Measurements from ENCODE around the gene TREM1.
"Not testable (repeated sequence)": the region's sequence is repeated elsewhere in the genome, so short reads cannot be mapped to it uniquely, and the experiment has no call there.

TREM1 gene

DNA sequence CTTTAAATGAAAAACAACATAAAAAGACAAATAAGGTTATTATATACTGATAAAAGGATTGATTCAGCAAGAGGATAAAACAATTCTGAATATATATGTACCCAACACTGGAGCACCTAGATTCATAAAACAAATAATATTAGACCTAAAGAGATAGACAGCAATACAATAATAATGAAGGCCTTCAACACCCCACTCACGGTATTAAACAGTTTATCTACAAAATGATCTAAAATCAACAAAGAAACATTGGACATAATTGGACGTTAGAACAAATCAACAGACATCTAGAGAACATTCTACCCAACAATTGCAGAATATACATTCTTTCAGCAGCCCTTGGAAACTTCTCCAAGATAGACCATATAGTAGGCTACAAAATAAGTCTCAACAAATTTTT, 24.1 kb downstream of the TREM1 start:
- no peak for DNase-seq (ENCODE audit: low spot score)
- peaks cover 34% of the 10 kb centered on the region for H3K9me3 Mint-ChIP-seq
- H3K4me1 Mint-ChIP-seq (ENCODE audit: low read depth): no peaks in the 10 kb centered on the region
- H3K36me3 Mint-ChIP-seq (ENCODE audit: low read depth): no peaks in the 10 kb centered on the region
- peaks cover 19% of the 10 kb centered on the region for H3K27me3 Mint-ChIP-seq (ENCODE audit: low read depth)
- H3K4me3 Mint-ChIP-seq: no peak overlapping the region
- H3K27ac Mint-ChIP-seq: no peak overlapping the region

DNA sequence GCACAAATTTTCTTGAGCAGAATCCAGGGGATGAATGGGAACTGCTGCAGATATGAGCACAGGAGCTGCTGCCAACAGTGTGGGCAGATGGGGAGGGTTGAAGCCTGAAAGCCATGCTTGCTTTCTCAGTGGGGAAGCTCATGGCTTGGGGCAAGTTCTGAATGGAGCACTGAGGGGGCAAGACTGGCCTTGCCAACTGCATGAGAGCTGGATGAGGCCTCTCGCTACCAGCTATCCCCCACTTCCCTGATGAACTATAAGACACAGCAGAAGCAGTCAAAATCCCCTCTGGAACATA, 28.3 kb downstream of the TREM1 start:
- H3K4me3 Mint-ChIP-seq: no peak overlapping the region
- no peak for DNase-seq (ENCODE audit: low spot score)
- no peaks in the 10 kb centered on the region for H3K36me3 Mint-ChIP-seq (ENCODE audit: low read depth)
- peaks cover 5% of the 10 kb centered on the region for H3K4me1 Mint-ChIP-seq (ENCODE audit: low read depth)
- peaks cover 27% of the 10 kb centered on the region for H3K9me3 Mint-ChIP-seq
- H3K27ac Mint-ChIP-seq: no peak overlapping the region
- peaks cover 11% of the 10 kb centered on the region for H3K27me3 Mint-ChIP-seq (ENCODE audit: low read depth)

DNA sequence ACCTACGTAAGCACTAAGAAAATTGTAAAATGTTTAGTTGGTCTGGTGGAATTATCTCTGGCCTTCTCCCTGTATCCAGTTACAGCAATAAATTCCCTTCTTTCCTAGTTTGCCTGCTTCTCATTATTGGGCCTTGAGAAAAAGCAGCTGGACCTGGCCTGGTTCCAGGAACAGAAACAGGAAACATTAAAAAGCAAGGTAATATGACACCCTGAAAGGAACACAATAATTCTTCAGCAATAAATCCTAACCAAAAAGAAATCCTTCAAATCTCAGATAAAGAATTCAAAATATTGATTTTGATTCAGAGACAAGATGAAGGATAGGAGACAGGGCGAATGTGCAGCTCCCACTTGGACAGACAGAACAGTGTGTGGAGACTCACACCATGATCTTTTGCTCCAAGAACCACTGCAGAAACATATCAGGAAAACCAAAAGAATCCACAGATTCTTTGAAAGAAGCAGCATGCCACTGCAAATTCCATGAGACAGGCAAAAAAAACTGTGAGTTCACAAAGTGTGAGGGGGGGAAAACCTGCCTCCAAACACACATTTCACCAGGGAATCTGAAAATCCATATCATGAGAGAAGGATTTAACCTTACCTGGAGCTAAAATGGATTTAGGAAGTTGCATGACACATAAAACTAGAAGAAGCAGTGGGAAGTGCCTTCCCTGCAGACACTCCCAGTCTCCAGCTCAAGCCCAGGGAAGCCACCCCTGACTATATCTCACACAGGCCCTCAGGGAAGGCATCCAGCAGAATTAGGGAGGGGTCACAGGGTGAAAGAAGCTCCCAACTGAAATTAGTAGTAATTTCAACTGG, 28.9 kb downstream of the TREM1 start:
- H3K9me3 Mint-ChIP-seq: peaks cover 24% of the 10 kb centered on the region
- no peak overlapping the region for H3K4me3 Mint-ChIP-seq
- no peak overlapping the region for H3K27ac Mint-ChIP-seq
- H3K36me3 Mint-ChIP-seq (ENCODE audit: low read depth): no peaks in the 10 kb centered on the region
- peaks cover 12% of the 10 kb centered on the region for H3K27me3 Mint-ChIP-seq (ENCODE audit: low read depth)
- DNase-seq (ENCODE audit: low spot score): no peak
- H3K4me1 Mint-ChIP-seq (ENCODE audit: low read depth): peaks cover 5% of the 10 kb centered on the region

DNA sequence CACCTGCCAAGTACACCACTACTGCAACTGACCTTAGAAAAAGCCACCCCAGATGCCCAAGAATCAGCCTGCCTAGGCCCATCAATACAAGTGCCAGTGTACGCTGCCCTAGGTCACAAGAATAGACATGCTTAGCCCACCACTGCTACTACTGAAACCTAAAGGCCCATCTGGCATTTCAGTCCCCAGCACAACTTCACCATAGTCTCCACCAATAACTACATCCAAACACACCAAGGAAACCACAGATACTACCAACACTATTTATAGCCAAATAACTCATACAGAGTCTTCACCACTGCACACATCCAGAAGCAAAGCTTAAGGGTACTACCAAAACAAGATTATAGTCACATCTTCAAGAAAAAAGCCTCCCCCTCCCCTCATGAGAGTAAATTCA, 30.1 kb downstream of the TREM1 start:
- Mint-ChIP-seq H3K4me1 (ENCODE audit: low read depth) (peaks cover 5% of the 10 kb centered on the region), H3K9me3 (peaks cover 12% of the 10 kb centered on the region), H3K4me3 (no peak overlapping the region), H3K27ac (no peak overlapping the region), H3K36me3 (ENCODE audit: low read depth) (no peaks in the 10 kb centered on the region), H3K27me3 (ENCODE audit: low read depth) (peaks cover 16% of the 10 kb centered on the region)
- DNase-seq (ENCODE audit: low spot score): no peak

DNA sequence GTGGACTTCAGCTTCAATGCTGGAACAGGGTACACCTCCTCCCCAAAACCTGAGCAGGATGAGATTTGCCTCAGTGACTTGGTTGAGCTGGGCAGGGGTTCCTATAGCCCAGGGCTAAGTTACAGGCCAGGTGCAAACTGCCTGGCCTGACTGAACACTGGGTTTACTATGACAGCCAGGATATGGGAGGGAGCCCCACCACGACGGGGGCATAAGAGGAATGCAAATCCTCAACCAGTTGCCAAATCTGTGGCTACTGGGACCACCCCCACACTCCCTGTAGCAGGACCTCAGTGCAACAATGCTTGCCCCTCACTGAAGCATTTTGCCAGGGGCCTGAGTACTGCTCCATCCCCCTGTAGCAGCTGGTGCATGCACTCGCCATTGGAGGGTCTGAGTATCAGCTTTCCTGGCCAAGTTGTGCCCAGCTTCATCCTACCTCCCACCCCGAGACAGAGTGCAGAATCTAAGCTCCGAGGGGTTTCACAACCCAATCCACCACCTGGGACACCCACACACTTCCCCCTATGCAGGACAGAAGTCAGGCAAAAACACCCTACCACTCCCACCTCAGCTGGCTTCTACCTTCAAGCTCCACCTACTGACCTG, 30.7 kb downstream of the TREM1 start:
- H3K27me3 Mint-ChIP-seq (ENCODE audit: low read depth): peaks cover 16% of the 10 kb centered on the region

DNA sequence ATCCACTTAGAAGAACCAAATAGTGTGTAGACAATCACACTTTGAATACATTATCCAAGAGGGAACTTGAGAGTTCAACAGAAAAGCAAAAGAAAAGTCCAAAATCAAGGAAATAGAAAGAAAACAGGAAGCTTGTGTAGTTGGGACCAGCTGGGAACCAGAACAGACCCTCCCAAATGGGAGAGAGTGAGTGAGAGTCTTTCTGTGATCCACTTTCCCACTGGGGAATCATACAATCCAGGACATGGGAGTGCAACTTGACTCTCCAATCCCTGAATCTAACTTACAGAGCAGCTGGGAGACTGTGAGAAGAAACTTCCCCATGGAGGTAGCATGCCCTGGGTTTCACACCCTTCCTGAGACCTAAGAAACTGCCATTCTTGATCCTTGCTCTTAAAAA, 31.4 kb downstream of the TREM1 start:
- Mint-ChIP-seq H3K27ac (no peak overlapping the region), H3K9me3 (peaks cover 2% of the 10 kb centered on the region), H3K27me3 (ENCODE audit: low read depth) (peaks cover 16% of the 10 kb centered on the region), H3K36me3 (ENCODE audit: low read depth) (no peaks in the 10 kb centered on the region), H3K4me1 (ENCODE audit: low read depth) (peaks cover 5% of the 10 kb centered on the region), H3K4me3 (no peak overlapping the region)
- DNase-seq (ENCODE audit: low spot score): no peak

More for the DNA sequence above, 30.7 kb downstream of the TREM1 start:
- no peak for DNase-seq (ENCODE audit: low spot score)
- peaks cover 8% of the 10 kb centered on the region for H3K9me3 Mint-ChIP-seq
- peaks cover 5% of the 10 kb centered on the region for H3K4me1 Mint-ChIP-seq (ENCODE audit: low read depth)
- H3K36me3 Mint-ChIP-seq (ENCODE audit: low read depth): no peaks in the 10 kb centered on the region
- H3K27ac Mint-ChIP-seq: no peak overlapping the region
- H3K4me3 Mint-ChIP-seq: no peak overlapping the region

DNA sequence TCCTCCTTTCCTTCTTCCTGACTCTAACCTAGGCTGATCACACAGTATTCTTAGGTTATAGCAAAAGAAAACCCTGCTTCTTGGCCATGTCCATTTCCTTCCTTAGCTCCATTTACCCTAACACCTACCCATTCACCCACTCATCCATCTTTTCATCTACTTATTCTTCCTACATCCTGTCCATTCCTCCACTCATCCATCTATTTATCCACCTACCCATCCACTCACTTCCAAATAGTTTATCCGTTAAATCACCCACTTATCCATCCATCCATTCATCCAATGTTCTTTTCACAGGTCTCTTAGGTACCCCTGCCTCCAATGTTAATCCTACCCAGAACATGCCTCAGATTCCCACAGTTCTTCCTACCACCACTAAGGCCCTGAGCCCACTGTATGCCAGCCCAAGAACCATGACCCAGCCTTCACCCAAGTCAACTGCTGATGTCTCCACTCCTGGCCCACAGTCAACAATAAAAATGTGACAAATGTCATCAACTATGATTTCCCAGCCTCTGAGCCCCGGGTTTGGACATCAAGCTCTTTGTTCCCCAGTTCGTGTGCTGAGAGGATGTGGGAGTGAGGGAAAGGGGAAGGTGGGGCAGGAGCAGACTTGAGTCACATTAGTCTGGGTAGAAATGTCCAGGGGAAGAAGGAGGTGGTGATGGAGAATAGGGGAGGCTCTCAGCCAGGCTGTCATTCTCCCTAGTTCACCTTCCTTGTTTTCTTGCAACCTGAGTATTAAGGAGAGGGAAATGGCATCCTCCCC, 33.9 kb downstream of the TREM1 start:
- H3K27me3 Mint-ChIP-seq (ENCODE audit: low read depth): peaks cover 12% of the 10 kb centered on the region
- H3K36me3 Mint-ChIP-seq (ENCODE audit: low read depth): no peaks in the 10 kb centered on the region
- no peak overlapping the region for H3K27ac Mint-ChIP-seq
- H3K9me3 Mint-ChIP-seq: no peaks in the 10 kb centered on the region
- H3K4me3 Mint-ChIP-seq: no peak overlapping the region
- H3K4me1 Mint-ChIP-seq (ENCODE audit: low read depth): peaks cover 16% of the 10 kb centered on the region
- no peak for DNase-seq (ENCODE audit: low spot score)

DNA sequence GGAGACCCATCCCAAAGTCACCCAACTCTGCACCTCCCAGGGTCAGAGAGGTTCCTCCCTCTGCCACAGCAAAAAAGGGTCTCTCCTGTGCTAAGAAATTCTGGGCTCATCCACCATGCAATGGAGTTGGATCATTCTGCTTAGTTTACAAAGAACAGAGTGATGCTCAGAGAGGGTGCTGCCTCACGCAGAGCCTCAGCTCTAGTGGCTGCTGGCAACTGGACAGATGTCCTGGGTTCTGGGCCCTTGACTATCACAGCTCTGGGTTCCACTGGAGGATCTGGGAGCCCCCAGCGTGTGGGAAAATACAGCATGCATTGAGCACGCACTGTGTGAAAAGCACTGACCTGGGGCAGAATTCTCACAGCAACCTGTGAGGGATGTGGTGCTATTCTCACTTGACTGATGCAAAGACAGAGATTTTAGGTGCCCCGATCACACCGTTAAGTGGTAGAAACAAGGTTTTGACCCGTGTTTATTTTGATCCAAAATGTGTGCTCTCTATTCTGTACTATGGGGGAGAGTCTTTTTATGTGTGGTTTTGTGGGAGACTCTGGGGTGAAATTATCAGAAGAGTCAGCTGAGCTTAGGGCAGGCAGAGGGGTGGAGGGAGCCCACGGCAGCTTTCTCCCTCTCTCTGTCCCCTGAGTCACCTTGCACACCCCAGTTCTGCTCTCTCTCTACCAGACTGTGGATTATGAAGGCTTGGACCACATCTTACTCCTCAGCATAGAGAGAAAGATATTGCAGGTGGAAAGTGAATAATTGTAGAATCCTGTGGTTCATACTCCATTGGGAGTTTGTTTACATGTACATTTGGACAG, 38.4 kb downstream of the TREM1 start:
- Mint-ChIP-seq H3K36me3 (ENCODE audit: low read depth) (no peaks in the 10 kb centered on the region), H3K27ac (no peak overlapping the region), H3K4me1 (ENCODE audit: low read depth) (peaks cover 14% of the 10 kb centered on the region), H3K9me3 (peaks cover 4% of the 10 kb centered on the region), H3K4me3 (no peak overlapping the region), H3K27me3 (ENCODE audit: low read depth) (peaks cover 25% of the 10 kb centered on the region)
- no peak for DNase-seq (ENCODE audit: low spot score)

DNA sequence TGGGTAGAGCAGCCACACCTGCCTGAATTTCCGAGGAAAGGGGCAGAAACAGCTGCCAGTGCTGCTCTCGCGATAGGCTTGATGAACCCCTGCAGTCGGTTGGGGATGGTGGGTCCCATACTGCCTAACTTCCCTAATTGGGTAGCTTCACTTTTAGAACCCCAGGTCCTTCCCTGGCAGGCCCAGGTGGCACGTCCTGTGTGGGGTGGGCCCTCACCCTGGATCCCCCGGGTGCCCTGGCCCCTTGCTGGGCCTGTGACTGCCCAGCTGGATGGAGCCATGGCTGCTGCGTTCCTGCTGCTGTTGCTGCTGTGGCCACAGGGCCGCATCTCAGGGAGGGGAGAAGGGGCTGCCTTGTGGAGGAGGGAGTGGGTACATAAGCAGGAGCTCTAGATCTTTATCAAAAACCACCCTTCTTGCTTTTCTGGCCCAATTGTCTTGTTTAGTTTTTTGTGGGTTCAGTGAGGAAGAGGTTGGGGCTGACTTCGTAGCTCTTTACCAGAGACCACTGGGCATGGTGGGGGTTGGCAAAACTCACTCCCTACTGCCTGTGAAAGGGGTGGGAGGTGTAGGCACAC, 39.1 kb downstream of the TREM1 start:
- DNase-seq (ENCODE audit: low spot score): no peak
- Mint-ChIP-seq H3K4me1 (ENCODE audit: low read depth) (peaks cover 14% of the 10 kb centered on the region), H3K27ac (no peak overlapping the region), H3K4me3 (no peak overlapping the region), H3K9me3 (peaks cover 4% of the 10 kb centered on the region), H3K27me3 (ENCODE audit: low read depth) (peaks cover 27% of the 10 kb centered on the region), H3K36me3 (ENCODE audit: low read depth) (no peaks in the 10 kb centered on the region)

DNA sequence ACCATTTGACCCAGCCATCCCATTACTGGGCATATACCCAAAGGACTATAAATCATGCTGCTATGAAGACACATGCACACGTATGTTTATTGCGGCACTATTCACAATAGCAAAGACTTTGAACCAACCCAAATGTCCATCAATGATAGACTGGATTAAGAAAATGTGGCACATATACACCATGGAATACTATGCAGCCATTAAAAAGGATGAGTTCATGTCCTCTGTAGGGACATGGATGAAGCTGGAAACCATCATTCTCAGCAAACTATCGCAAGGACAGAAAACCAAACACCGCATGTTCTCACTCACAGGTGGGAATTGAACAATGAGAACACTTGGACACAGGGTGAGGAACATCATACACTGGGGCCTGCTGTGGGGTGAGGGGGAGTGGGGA, 40.0 kb downstream of the TREM1 start:
- not testable (repeated sequence) for H3K27ac Mint-ChIP-seq; H3K9me3 Mint-ChIP-seq; H3K36me3 Mint-ChIP-seq (ENCODE audit: low read depth); DNase-seq (ENCODE audit: low spot score); H3K4me3 Mint-ChIP-seq
- Mint-ChIP-seq H3K27me3 (ENCODE audit: low read depth) (peaks cover 30% of the 10 kb centered on the region), H3K4me1 (ENCODE audit: low read depth) (peaks cover 14% of the 10 kb centered on the region)

DNA sequence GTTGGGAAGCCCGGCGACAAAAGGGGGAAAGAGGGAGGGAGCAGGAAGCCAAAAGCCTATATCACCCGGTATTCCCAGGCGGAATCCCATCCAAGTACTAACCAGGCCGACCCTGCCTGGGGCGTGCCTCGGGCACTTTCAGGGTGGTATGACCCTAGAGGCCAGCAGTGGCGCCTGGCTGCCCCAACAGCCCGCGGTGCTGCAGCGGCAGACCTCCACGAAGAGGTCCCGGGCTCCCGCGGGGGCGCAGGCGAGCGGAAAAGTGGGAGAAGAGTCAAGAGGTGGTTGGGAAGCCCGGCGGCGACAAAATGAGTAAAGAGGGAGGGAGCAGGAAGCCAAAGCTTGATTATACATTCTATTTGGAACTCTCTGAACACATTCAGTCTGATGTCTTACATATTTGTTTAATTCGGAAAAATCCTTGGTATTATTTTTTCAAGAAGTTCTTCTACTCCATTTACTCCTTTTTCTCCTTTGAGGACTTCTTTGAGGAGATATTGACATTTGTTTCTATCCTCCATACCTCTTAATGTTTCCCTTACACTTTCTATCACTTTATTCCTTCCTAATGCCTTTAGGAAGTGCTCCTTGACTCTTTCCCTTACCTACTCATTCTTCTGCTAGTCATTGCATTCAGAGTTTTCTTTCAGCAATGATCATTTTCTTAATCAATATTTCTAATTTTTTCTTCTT, 46.9 kb downstream of the TREM1 start:
- Mint-ChIP-seq H3K4me1 (ENCODE audit: low read depth) (no peaks in the 10 kb centered on the region), H3K36me3 (ENCODE audit: low read depth) (no peaks in the 10 kb centered on the region), H3K27me3 (ENCODE audit: low read depth) (peaks cover 59% of the 10 kb centered on the region), H3K9me3 (no peaks in the 10 kb centered on the region), H3K27ac (no peak overlapping the region), H3K4me3 (no peak overlapping the region)
- DNase-seq (ENCODE audit: low spot score): no peak

DNA sequence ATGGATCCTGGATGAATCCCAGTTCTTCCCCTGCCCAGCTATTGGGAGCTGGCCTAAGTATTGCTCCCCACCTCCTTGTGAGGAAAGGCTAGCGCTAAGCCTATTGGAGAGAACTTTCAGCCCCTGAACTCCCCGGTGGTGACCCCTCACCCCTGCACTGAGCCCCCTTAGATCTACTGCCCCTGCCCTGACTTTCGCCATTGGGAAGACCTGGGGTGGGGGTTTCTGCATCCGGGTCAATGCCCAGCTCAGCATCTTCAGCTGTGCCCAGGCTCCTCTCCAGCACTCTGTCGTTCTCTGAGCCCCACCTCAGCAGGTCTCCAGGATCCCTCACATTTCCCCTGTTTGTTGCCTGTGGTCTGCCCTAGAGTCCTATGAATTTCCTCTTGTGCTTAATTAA, 49.4 kb downstream of the TREM1 start:
- DNase-seq (ENCODE audit: low spot score): no peak
- Mint-ChIP-seq H3K9me3 (no peaks in the 10 kb centered on the region), H3K36me3 (ENCODE audit: low read depth) (no peaks in the 10 kb centered on the region), H3K27ac (no peak overlapping the region), H3K4me3 (no peak overlapping the region), H3K27me3 (ENCODE audit: low read depth) (peaks cover 51% of the 10 kb centered on the region), H3K4me1 (ENCODE audit: low read depth) (no peaks in the 10 kb centered on the region)

DNA sequence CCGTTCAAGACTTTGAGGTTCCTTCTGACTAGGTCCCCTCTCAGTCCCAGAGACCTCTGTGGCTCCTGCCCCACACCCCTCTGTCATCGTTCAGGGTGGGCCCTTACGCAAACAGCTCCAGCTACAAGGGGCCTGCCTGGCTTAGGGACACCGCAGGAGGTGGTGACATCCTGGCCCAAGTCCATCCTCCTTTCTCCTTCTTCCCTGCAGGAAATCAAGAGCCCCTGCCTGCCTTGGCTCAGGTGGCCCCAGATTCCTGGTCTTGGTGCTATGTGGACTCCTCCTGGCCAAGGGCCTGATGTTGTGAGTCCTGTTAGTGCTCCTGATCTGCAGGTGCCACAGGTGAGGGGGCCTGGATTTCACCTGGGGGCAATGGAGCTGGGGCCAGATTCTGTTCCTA, 50.2 kb downstream of the TREM1 start:
- Mint-ChIP-seq H3K4me3 (no peak overlapping the region), H3K9me3 (no peaks in the 10 kb centered on the region), H3K27ac (no peak overlapping the region), H3K27me3 (ENCODE audit: low read depth) (peaks cover 53% of the 10 kb centered on the region), H3K36me3 (ENCODE audit: low read depth) (no peaks in the 10 kb centered on the region), H3K4me1 (ENCODE audit: low read depth) (no peaks in the 10 kb centered on the region)
- no peak for DNase-seq (ENCODE audit: low spot score)
